Measurements from ENCODE around the gene ZNF784.

The ZNF784 gene

DNA sequence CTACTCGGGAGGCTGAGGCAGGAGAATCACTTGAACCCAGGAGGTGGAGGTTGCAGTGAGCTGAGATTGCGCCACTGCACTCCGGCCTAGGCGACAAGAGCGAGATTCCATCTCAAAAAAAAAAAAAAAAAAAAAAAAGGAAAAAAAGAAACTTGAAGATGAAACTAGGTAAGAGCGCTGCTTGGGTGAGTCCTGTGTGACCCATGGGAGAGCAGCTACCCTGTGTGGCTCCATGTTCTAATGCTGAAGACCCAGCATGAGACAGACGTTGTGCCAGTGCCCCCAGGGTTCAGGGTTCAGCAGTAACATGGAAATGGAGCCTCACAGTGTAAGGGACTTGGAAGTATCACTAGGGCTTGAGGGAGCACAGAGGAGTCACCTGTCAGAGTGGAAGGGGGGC lies 5.9 kb downstream of the ZNF784 start:
- TF ChIP-seq CTCF (IDR thresholded peaks at IDR 0.05; ENCODE audit: low read depth, low read length) = no peak
- DNase-seq (ENCODE audit: extremely low read depth, low read depth) = no peak

DNA sequence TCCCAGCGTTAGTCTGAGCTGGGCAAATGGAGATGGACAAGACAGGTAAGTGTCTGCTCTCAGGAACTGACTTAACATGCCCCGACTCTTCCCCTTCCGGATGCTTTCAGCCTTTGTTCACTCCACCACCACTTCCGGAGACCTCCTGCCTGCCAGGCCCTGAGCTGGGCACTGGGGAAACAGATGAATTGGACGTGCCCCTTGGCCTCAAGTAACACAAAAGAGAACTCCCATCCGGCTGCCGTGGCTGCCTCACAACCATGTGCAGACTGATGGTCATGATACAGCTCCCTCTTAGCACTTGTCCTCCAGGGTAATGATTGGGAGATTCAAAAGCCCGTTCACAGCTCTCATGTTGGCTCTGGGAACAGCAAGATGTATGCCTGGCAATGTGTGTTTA lies 6.9 kb downstream of the ZNF784 start:
- no peak for DNase-seq (ENCODE audit: extremely low read depth, low read depth)
- no peak for TF ChIP-seq CTCF (IDR thresholded peaks at IDR 0.05; ENCODE audit: low read depth, low read length)

DNA sequence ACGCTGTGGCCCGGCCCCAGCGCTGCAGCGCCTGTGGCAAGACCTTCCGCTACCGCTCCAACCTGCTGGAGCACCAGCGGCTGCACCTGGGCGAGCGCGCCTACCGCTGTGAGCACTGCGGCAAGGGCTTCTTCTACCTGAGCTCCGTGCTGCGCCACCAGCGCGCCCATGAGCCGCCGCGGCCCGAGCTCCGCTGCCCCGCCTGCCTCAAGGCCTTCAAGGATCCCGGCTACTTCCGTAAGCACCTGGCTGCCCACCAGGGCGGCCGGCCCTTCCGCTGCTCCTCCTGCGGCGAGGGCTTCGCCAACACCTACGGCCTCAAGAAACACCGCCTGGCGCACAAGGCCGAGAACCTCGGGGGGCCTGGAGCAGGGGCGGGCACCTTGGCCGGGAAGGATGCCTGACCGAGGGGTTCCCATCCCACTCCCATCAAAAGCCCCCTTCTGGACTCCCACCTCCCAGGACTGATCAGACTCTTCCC lies 7.9 kb downstream of the ZNF784 start:
- DNase-seq (ENCODE audit: extremely low read depth, low read depth) = no peak
- TF ChIP-seq CTCF (IDR thresholded peaks at IDR 0.05; ENCODE audit: low read depth, low read length) = no peak

GRCh38 chr19:55615543-55616394 lies 8.6 kb downstream of the ZNF784 start:
- TF ChIP-seq CTCF (IDR thresholded peaks at IDR 0.05; ENCODE audit: low read depth, low read length) = no peak

GRCh38 chr19:55614711-55615542 lies 9.4 kb downstream of the ZNF784 start:
- TF ChIP-seq CTCF (IDR thresholded peaks at IDR 0.05; ENCODE audit: low read depth, low read length) = no peak

More at GRCh38 chr19:55615543-55616394, 8.6 kb downstream of the ZNF784 start:
- DNase-seq (ENCODE audit: extremely low read depth, low read depth) = no peak

GRCh38 chr19:55613930-55614710 lies 10.2 kb downstream of the ZNF784 start:
- TF ChIP-seq CTCF (IDR thresholded peaks at IDR 0.05; ENCODE audit: low read depth, low read length) = no peak
- DNase-seq (ENCODE audit: extremely low read depth, low read depth) = no peak

More at GRCh38 chr19:55614711-55615542, 9.4 kb downstream of the ZNF784 start:
- DNase-seq (ENCODE audit: extremely low read depth, low read depth) = no peak
